Fibroblast of skin of back (primary cell): Measurements from ENCODE around the gene DISC1.
"Not testable (repeated sequence)": the region's sequence is repeated elsewhere in the genome, so short reads cannot be mapped to it uniquely, and the experiment has no call there.

Experiments
- DNase-seq: peaks from one replicate; pipeline ENCODE4 v3.0.0-alpha.2; 2013

DISC1 gene

GRCh38 chr1:231735411-231735810 is 108.8 kb downstream of the DISC1 start:
- DNase-seq = no peak

DNA sequence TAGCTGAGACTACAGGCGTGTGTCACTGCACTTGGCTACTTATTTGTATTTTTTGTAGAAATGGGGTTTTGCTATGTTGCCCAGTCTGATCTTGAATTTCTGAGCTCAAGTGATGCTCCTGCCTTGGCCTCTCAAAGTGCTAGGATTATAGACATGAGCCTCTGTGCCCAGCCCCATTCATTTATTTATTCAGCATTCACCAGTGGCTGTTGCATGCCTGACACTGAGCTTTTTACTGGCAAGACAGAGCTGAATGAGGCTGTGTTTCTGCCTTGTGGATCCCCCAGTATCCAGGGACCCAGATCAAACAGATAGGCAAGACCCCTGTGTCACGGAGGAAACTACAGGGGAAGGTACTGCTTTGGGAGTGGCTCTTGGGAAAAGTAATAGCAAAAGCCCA is 109.4 kb downstream of the DISC1 start:
- DNase-seq = no peak

DNA sequence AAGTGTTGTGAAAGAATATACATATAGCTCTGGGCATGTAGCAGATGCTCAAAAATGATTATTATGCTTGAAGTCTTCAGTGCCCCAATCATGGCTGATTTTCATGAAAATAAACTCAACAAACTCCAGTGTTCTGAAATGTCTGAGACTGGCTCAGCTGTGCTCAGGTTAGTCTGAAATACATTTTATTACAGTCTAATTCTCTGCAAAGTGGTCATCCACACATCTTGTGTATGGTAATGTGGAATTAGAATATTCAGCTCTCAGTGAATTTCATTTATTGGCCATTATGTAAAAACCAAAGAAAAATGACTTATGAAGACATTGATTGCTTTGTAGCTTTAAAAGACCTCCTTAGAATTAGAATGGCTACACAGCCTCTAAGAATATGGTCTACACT is 109.9 kb downstream of the DISC1 start:
- DNase-seq = no peak

- DNase-seq = no peak
Measured at GRCh38 chr1:231738554-231738953, 112.0 kb downstream of the DISC1 start.

GRCh38 chr1:231743966-231744365 is 117.4 kb downstream of the DISC1 start:
- no peak for DNase-seq

- no peak for DNase-seq
Measured at GRCh38 chr1:231748760-231749415, 122.3 kb downstream of the DISC1 start.

GRCh38 chr1:231750296-231750695 is 123.7 kb downstream of the DISC1 start:
- DNase-seq = no peak

GRCh38 chr1:231750818-231751362 is 124.3 kb downstream of the DISC1 start:
- DNase-seq = no peak

- DNase-seq = no peak
Measured at GRCh38 chr1:231751415-231751814, 124.8 kb downstream of the DISC1 start.

GRCh38 chr1:231753313-231753712 is 126.7 kb downstream of the DISC1 start:
- DNase-seq = no peak

GRCh38 chr1:231757101-231757404 is 130.5 kb downstream of the DISC1 start:
- DNase-seq = no peak

- DNase-seq = no peak
Measured at GRCh38 chr1:231757759-231758158, 131.2 kb downstream of the DISC1 start.

GRCh38 chr1:231761252-231761651 is 134.7 kb downstream of the DISC1 start:
- DNase-seq = no peak

- no peak for DNase-seq
Measured at GRCh38 chr1:231761747-231762541, 135.4 kb downstream of the DISC1 start.

DNA sequence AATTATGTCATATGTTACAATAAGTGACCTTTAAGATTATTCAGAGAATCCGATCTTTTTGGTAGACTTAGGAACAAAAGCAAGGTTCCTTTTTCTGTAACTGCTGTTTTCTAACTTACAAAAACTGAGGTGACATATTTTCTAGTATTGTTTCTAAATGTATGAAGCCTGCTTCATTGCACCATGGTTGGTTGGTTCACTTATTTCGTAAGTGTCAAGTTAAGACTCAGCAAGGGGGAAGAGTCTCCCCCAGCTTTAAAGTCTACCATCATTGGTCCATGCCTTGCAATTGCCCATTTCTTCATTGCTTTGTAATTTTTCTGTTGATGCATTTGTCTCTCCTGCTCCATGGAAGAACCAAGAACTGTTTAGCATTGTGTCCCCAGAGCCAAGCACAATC is 136.9 kb downstream of the DISC1 start:
- DNase-seq = no peak

DNA sequence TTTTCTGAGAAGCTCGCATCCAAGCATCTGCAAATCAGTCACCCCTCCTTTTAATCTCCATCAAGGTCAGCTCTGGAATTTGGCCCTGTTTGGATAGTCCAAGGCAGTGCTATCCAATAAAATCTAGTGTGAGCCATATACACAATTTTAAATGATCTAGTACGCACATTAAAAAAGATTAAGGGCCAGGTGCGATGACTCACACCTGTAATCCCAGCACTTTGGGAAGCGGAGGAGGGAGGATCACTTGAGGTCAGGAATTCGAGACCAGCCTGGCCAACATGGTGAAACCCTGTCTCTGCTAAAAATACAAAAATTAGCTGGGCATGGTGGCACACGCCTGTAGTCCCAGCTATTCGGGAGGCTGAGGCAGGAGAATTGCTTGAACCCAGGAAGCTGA is 139.2 kb downstream of the DISC1 start:
- not testable (repeated sequence) for DNase-seq

- DNase-seq = no peak
Measured at GRCh38 chr1:231767471-231767870, 140.9 kb downstream of the DISC1 start.

DNA sequence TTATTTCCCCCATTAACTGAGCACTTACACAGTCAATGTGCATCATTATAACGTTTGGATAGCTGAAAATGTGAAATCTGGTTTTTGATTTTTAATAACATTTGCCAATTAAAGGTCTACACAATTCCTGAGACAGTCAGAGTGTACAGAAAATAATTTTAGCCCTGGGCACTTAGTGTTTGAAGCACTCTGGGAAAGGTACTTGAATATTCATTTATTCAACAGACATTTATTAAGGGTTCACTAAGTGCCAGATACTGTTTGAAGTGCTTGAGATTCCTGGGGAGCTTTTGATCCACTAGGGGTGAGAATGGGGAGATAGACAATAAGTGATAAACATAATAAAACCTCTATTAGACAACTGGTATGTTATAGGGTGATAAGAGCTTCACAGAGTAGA is 141.8 kb downstream of the DISC1 start:
- DNase-seq = no peak

GRCh38 chr1:231770506-231771175 is 144.1 kb downstream of the DISC1 start:
- DNase-seq = no peak

- DNase-seq = no peak
Measured at GRCh38 chr1:231774719-231775335, 148.2 kb downstream of the DISC1 start.

DNA sequence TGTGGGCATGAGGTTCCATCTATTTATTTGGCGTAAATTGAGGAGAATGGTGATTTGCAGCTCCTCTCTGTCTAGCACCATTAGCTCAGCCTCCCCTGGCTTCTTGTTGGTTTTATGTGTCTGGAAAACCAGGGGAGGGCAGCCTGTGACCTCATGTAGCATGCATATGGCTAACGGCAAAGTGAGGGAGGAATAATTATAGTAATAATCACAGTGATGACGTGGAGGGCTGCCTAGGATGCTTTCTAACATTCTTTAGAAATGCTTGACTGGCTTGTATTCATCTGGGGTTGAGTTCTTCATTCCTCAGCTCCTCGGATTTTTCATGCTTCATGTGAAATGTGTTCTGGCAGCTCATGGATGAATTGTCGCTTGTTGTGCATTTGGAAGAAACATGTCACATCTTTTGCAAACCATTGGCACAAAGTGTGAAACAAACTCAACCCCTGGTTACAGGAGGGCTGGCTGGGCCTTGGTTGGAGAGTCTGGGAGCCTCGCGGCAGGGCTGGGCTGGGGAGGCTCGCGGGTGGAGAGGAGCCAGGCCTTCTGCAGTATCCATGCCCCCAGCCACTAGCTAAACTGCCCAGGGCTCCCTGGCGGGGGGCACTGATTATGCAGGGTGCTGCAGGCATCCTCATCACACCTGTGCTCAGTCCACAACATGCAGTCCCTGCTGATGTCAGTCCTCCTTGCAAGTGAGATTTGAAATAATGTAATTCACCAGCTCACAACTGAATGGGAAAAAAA is 149.6 kb downstream of the DISC1 start:
- DNase-seq = peak; percentile 95

DNA sequence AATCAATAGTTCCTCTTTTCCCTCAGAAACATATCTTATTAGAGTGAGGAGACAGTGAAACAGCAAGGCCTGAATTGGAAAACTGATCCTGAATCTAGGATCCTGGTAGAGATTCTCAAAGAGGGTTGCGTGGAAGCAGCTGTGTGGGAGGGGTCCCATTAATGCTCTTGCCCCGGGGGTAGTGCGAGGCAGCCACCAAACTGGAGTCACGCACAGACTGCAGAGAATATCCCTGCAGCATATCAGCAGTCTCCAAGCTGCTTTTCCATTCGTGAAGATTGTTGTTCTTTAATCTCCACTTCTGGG is 150.1 kb downstream of the DISC1 start:
- DNase-seq = no peak
